SK-N-SH treated with all-trans-retinoic acid at 6 μM for 48 hours (cell line): ENCODE data around the gene SRA1.

Experiments
- GLIS3 ChIP-seq: fragments of 250-450 bp; sonication (Bioruptor Pico); IDR thresholded peaks from 2 replicates; pipeline ENCODE4 v1.5.0; 2020; ENCODE audit warnings: mild to moderate bottlenecking, moderate library complexity
- OSR1 ChIP-seq: fragments of 250-450 bp; sonication (Bioruptor Pico); IDR thresholded peaks from 2 replicates; pipeline ENCODE4 v1.8.0; 2022; ENCODE audit warnings: moderate library complexity, mild to moderate bottlenecking, inconsistent platforms
- ZC3H10 ChIP-seq: fragments of 250-450 bp; sonication (Bioruptor Pico); IDR thresholded peaks from 2 replicates; pipeline ENCODE4 v1.5.1; 2021; ENCODE audit warnings: mild to moderate bottlenecking, moderate library complexity
- ZFP3 ChIP-seq: fragments of 250-450 bp; sonication (Bioruptor Pico); IDR thresholded peaks from 2 replicates; pipeline ENCODE4 v1.5.0; 2020; ENCODE audit warnings: mild to moderate bottlenecking, moderate library complexity
- ZNF8 ChIP-seq: fragments of 450-650 bp; formaldehyde crosslinking; IDR thresholded peaks from 2 replicates; pipeline ENCODE4 v1.5.0; 2020; ENCODE audit warnings: mild to moderate bottlenecking, moderate library complexity
- TF ChIP-seq, protein P1 (sequence below): fragments of 250-450 bp; sonication (Bioruptor Pico); IDR thresholded peaks from 2 replicates; pipeline ENCODE4 v1.8.0; 2020; ENCODE audit warnings: mild to moderate bottlenecking, moderate library complexity, borderline replicate concordance
- TF ChIP-seq, protein P2 (sequence below): fragments of 250-450 bp; sonication (Bioruptor Pico); IDR thresholded peaks from 2 replicates; pipeline ENCODE4 v1.5.1; 2021; ENCODE audit warnings: mild to moderate bottlenecking, moderate library complexity
- TF ChIP-seq, protein P3 (sequence below): fragments of 250-450 bp; sonication (Bioruptor Pico); IDR thresholded peaks from 2 replicates; pipeline ENCODE4 v1.5.1; 2020; ENCODE audit warnings: low read depth, mild to moderate bottlenecking, moderate library complexity
- TF ChIP-seq, protein P4 (sequence below): fragments of 250-450 bp; sonication (Bioruptor Pico); IDR thresholded peaks from 2 replicates; pipeline ENCODE4 v1.5.0; 2020; ENCODE audit warnings: mild to moderate bottlenecking, moderate library complexity

DNA sequence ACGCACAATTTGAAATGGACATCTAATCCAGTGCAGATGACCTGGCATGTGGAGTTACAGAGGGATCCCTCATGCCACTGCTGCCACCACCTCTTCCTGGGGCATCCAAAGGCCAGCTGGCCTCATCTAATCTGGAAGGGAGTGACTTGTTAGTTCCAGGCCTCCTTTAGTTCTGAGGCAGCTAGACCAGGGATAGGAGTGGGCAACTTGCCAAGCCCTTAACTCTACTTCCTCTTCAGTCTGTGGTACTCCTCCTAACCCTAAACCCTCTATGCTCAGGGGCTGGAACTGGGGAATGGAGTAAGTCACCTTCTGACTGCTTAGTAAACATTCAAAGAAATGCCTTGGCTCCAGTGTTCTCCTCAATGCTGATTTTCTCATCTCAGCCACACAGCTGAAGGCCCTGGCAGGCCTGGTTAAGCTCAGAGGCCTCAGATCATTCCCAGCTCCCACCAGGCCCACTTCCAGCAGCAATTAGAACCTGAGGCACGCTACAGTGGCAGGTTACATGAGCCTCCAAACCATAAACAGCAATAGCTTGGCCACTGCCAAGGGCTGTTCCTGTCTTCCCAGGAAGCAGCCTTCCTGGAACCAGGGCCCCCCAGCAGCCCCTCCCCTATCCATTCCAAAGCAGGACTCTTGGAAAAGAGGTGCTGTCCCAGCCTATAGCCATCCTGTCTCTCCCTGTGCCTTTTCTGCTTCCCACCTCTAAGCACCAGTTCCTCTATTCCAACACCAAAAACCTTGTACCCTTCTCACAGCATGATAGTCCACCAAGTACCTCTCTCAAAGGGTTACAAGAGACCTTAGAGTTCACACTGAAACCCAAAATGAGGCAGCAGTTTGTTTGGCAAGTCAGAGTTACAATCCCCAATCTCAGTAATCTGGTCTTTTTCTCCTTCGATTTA is 7.8 kb downstream of the SRA1 start:
- TF ChIP-seq ZFP3 (no peak), OSR1 (CRISPR knock-in tag) (no peak), ZNF8 (CRISPR knock-in tag) (no peak), GLIS3 (no peak), ZC3H10 (CRISPR knock-in tag) (no peak)
- TF ChIP-seq, protein P1, sequence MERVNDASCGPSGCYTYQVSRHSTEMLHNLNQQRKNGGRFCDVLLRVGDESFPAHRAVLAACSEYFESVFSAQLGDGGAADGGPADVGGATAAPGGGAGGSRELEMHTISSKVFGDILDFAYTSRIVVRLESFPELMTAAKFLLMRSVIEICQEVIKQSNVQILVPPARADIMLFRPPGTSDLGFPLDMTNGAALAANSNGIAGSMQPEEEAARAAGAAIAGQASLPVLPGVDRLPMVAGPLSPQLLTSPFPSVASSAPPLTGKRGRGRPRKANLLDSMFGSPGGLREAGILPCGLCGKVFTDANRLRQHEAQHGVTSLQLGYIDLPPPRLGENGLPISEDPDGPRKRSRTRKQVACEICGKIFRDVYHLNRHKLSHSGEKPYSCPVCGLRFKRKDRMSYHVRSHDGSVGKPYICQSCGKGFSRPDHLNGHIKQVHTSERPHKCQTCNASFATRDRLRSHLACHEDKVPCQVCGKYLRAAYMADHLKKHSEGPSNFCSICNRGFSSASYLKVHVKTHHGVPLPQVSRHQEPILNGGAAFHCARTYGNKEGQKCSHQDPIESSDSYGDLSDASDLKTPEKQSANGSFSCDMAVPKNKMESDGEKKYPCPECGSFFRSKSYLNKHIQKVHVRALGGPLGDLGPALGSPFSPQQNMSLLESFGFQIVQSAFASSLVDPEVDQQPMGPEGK (CRISPR knock-in tag): 0 out of 2 replicates have a peak, but pooled peaks have one; percentile 39
- TF ChIP-seq, protein P2, sequence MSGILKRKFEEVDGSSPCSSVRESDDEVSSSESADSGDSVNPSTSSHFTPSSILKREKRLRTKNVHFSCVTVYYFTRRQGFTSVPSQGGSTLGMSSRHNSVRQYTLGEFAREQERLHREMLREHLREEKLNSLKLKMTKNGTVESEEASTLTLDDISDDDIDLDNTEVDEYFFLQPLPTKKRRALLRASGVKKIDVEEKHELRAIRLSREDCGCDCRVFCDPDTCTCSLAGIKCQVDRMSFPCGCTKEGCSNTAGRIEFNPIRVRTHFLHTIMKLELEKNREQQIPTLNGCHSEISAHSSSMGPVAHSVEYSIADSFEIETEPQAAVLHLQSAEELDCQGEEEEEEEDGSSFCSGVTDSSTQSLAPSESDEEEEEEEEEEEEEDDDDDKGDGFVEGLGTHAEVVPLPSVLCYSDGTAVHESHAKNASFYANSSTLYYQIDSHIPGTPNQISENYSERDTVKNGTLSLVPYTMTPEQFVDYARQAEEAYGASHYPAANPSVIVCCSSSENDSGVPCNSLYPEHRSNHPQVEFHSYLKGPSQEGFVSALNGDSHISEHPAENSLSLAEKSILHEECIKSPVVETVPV (CRISPR knock-in tag): no peak
- TF ChIP-seq, protein P3, sequence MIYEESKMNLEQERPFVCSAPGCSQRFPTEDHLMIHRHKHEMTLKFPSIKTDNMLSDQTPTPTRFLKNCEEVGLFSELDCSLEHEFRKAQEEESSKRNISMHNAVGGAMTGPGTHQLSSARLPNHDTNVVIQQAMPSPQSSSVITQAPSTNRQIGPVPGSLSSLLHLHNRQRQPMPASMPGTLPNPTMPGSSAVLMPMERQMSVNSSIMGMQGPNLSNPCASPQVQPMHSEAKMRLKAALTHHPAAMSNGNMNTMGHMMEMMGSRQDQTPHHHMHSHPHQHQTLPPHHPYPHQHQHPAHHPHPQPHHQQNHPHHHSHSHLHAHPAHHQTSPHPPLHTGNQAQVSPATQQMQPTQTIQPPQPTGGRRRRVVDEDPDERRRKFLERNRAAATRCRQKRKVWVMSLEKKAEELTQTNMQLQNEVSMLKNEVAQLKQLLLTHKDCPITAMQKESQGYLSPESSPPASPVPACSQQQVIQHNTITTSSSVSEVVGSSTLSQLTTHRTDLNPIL (CRISPR knock-in tag): no peak
- TF ChIP-seq, protein P4, sequence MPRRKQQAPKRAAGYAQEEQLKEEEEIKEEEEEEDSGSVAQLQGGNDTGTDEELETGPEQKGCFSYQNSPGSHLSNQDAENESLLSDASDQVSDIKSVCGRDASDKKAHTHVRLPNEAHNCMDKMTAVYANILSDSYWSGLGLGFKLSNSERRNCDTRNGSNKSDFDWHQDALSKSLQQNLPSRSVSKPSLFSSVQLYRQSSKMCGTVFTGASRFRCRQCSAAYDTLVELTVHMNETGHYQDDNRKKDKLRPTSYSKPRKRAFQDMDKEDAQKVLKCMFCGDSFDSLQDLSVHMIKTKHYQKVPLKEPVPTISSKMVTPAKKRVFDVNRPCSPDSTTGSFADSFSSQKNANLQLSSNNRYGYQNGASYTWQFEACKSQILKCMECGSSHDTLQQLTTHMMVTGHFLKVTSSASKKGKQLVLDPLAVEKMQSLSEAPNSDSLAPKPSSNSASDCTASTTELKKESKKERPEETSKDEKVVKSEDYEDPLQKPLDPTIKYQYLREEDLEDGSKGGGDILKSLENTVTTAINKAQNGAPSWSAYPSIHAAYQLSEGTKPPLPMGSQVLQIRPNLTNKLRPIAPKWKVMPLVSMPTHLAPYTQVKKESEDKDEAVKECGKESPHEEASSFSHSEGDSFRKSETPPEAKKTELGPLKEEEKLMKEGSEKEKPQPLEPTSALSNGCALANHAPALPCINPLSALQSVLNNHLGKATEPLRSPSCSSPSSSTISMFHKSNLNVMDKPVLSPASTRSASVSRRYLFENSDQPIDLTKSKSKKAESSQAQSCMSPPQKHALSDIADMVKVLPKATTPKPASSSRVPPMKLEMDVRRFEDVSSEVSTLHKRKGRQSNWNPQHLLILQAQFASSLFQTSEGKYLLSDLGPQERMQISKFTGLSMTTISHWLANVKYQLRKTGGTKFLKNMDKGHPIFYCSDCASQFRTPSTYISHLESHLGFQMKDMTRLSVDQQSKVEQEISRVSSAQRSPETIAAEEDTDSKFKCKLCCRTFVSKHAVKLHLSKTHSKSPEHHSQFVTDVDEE (CRISPR knock-in tag): no peak
